Dendritic cell treated with granulocyte-macrophage colony-stimulating factor and Interleukin-4, amounts not matched to agents 40 ng/mL and 50 ng/mL, for 4 days (primary cell): ENCODE measurements around the gene ARID3A.

Experiments
- H3K27ac Mint-ChIP-seq: one replicate; pipeline ENCODE4 v1.8.0; 2022; ENCODE audit warnings: mild to moderate bottlenecking, mixed read lengths
- H3K27me3 Mint-ChIP-seq: one replicate; pipeline ENCODE4 v1.8.0; 2022; ENCODE audit warnings: mild to moderate bottlenecking, mixed read lengths
- H3K36me3 Mint-ChIP-seq: one replicate; pipeline ENCODE4 v1.8.0; 2022; ENCODE audit warnings: low read depth, mixed read lengths
- H3K4me1 Mint-ChIP-seq: one replicate; pipeline ENCODE4 v1.8.0; 2022; ENCODE audit warnings: low read depth, mixed read lengths
- H3K4me3 Mint-ChIP-seq: one replicate; pipeline ENCODE4 v1.8.0; 2022; ENCODE audit warnings: mild to moderate bottlenecking, moderate library complexity, mixed read lengths
- H3K9me3 Mint-ChIP-seq: one replicate; pipeline ENCODE4 v1.8.0; 2022; ENCODE audit warnings: mixed read lengths
- intact Hi-C: fragments of 100-400 bp; cut with micrococcal nuclease; formaldehyde crosslinking; loops from one replicate; pipeline ENCODE4 v1.15.0; 2022

The ARID3A gene

GRCh38 chr19:947707-948539 lies 22.1 kb downstream of the ARID3A start:
- peaks cover 60% of the 10 kb centered on the region for H3K36me3 Mint-ChIP-seq

GRCh38 chr19:948842-949496 lies 23.1 kb downstream of the ARID3A start:
- Mint-ChIP-seq H3K4me3 (no peak overlapping the region), H3K4me1 (peaks cover 91% of the 10 kb centered on the region), H3K27ac (peak overlapping the region; percentile 98), H3K9me3 (no peaks in the 10 kb centered on the region), H3K27me3 (no peaks in the 10 kb centered on the region), H3K36me3 (peaks cover 57% of the 10 kb centered on the region)
- intact Hi-C loops = no loop called here

More at GRCh38 chr19:947707-948539, 22.1 kb downstream of the ARID3A start:
- no peaks in the 10 kb centered on the region for H3K9me3 Mint-ChIP-seq
- intact Hi-C loops = loop anchor here (2.0 kb wide), 1 partner anchor 15 kb away; no protein-coding TSS in a partner anchor
- no peaks in the 10 kb centered on the region for H3K27me3 Mint-ChIP-seq
- H3K27ac Mint-ChIP-seq = peak overlapping the region; percentile 98
- peak overlapping the region; percentile 79 for H3K4me3 Mint-ChIP-seq
- peaks cover 90% of the 10 kb centered on the region for H3K4me1 Mint-ChIP-seq

- H3K27ac Mint-ChIP-seq = peak overlapping the region; percentile 98
- peaks cover 91% of the 10 kb centered on the region for H3K4me1 Mint-ChIP-seq
- H3K27me3 Mint-ChIP-seq = no peaks in the 10 kb centered on the region
These were observed 24.7 kb downstream of the ARID3A start for GRCh38 chr19:950352-951066.

GRCh38 chr19:952049-952679 lies 26.3 kb downstream of the ARID3A start:
- intact Hi-C loops = no loop called here
- peaks cover 87% of the 10 kb centered on the region for H3K4me1 Mint-ChIP-seq
- peak overlapping the region; percentile 76 for H3K4me3 Mint-ChIP-seq

More at GRCh38 chr19:950352-951066, 24.7 kb downstream of the ARID3A start:
- Mint-ChIP-seq H3K4me3 (no peak overlapping the region), H3K9me3 (no peaks in the 10 kb centered on the region), H3K36me3 (peaks cover 57% of the 10 kb centered on the region)
- intact Hi-C loops = no loop called here

GRCh38 chr19:952680-953444 lies 27.0 kb downstream of the ARID3A start:
- H3K9me3 Mint-ChIP-seq = no peaks in the 10 kb centered on the region
- H3K27ac Mint-ChIP-seq = peak overlapping the region; percentile 98
- H3K27me3 Mint-ChIP-seq = no peaks in the 10 kb centered on the region
- peak overlapping the region; percentile 76 for H3K4me3 Mint-ChIP-seq
- peaks cover 65% of the 10 kb centered on the region for H3K36me3 Mint-ChIP-seq
- intact Hi-C loops = no loop called here
- peaks cover 86% of the 10 kb centered on the region for H3K4me1 Mint-ChIP-seq

More at GRCh38 chr19:952049-952679, 26.3 kb downstream of the ARID3A start:
- peak overlapping the region; percentile 98 for H3K27ac Mint-ChIP-seq
- H3K36me3 Mint-ChIP-seq = peaks cover 66% of the 10 kb centered on the region
- no peaks in the 10 kb centered on the region for H3K9me3 Mint-ChIP-seq
- no peaks in the 10 kb centered on the region for H3K27me3 Mint-ChIP-seq

- Mint-ChIP-seq H3K36me3 (peaks cover 65% of the 10 kb centered on the region), H3K4me1 (peaks cover 84% of the 10 kb centered on the region), H3K27me3 (no peaks in the 10 kb centered on the region), H3K27ac (peak overlapping the region; percentile 98), H3K4me3 (peak overlapping the region; percentile 76), H3K9me3 (no peaks in the 10 kb centered on the region)
- intact Hi-C loops = no loop called here
These were observed 27.8 kb downstream of the ARID3A start for GRCh38 chr19:953445-954271.

GRCh38 chr19:954272-954671 lies 28.4 kb downstream of the ARID3A start:
- peak overlapping the region; percentile 24 for H3K27ac Mint-ChIP-seq

GRCh38 chr19:954672-955494 lies 29.0 kb downstream of the ARID3A start:
- no peaks in the 10 kb centered on the region for H3K9me3 Mint-ChIP-seq
- H3K4me3 Mint-ChIP-seq = no peak overlapping the region
- peaks cover 69% of the 10 kb centered on the region for H3K36me3 Mint-ChIP-seq
- H3K4me1 Mint-ChIP-seq = peaks cover 84% of the 10 kb centered on the region
- no peaks in the 10 kb centered on the region for H3K27me3 Mint-ChIP-seq
- H3K27ac Mint-ChIP-seq = peak overlapping the region; percentile 24
- intact Hi-C loops = no loop called here

More at GRCh38 chr19:954272-954671, 28.4 kb downstream of the ARID3A start:
- Mint-ChIP-seq H3K36me3 (peaks cover 68% of the 10 kb centered on the region), H3K27me3 (no peaks in the 10 kb centered on the region), H3K4me3 (no peak overlapping the region), H3K4me1 (peaks cover 84% of the 10 kb centered on the region), H3K9me3 (no peaks in the 10 kb centered on the region)
- intact Hi-C loops = no loop called here

GRCh38 chr19:955803-956765 lies 30.2 kb downstream of the ARID3A start:
- Mint-ChIP-seq H3K9me3 (no peaks in the 10 kb centered on the region), H3K27me3 (no peaks in the 10 kb centered on the region), H3K36me3 (peaks cover 79% of the 10 kb centered on the region), H3K4me3 (no peak overlapping the region), H3K27ac (no peak overlapping the region), H3K4me1 (peaks cover 79% of the 10 kb centered on the region)
- intact Hi-C loops = no loop called here

GRCh38 chr19:956766-957440 lies 31.1 kb downstream of the ARID3A start:
- Mint-ChIP-seq H3K27me3 (no peaks in the 10 kb centered on the region), H3K27ac (no peak overlapping the region), H3K9me3 (no peaks in the 10 kb centered on the region), H3K4me3 (no peak overlapping the region), H3K4me1 (peaks cover 79% of the 10 kb centered on the region), H3K36me3 (peaks cover 87% of the 10 kb centered on the region)
- intact Hi-C loops = no loop called here
